ENCODE results near the gene FCN2.

DNA sequence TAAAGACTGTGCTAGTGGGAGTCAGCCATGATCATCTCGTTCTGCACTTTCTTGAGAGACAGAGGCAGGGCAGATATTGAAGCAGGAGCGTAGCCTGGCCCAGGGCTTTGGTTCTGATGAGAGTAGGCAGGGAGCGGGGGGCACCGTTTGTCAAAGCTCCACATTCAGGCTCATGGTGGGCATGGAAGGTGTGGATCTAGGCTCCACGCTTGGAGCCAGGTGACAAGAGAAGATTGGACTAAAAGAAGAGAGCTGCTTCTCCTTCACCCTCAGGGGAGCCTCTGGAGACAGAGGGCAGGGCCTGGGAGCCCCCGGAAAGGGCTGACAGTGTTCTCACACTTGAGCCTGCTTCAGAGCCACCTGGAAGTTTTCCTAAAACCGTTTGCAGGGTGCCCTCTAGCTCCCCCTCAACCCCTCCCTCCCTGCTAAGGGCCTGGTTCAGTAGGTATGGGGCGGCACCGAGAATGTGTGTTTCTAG, 24.7 kb upstream of the FCN2 start:
- TF ChIP-seq CTCF (IDR thresholded peaks at IDR 0.05) (no peak), EZH2 (IDR thresholded peaks at IDR 0.05) (no peak), EZH2phosphoT487 (IDR thresholded peaks at IDR 0.05) (no peak)

All from neural progenitor cell (in vitro differentiated cells).